Activated naive CD4-positive, alpha-beta T cell treated with anti-CD3 and anti-CD28 coated beads, Interleukin-2, amount 50 U/mL, for 16 hours (primary cell): ENCODE results near the gene NPHP4.

ENCODE experiments used
- DNase-seq: peaks from one replicate; pipeline ENCODE4 v3.0.0-alpha.2; 2020

Gene NPHP4

GRCh38 chr1:5948681-5949005 lies 43.6 kb downstream of the NPHP4 start:
- no peak for DNase-seq

GRCh38 chr1:5947978-5948680 lies 44.1 kb downstream of the NPHP4 start:
- no peak for DNase-seq

GRCh38 chr1:5947071-5947821 lies 45.0 kb downstream of the NPHP4 start:
- no peak for DNase-seq

GRCh38 chr1:5945445-5945844 lies 46.8 kb downstream of the NPHP4 start:
- no peak for DNase-seq

GRCh38 chr1:5944843-5945167 lies 47.4 kb downstream of the NPHP4 start:
- DNase-seq = no peak

GRCh38 chr1:5944154-5944842 lies 47.9 kb downstream of the NPHP4 start:
- no peak for DNase-seq

- no peak for DNase-seq
Measured at GRCh38 chr1:5943343-5944124, 48.7 kb downstream of the NPHP4 start.

- no peak for DNase-seq
Measured at GRCh38 chr1:5941671-5942070, 50.6 kb downstream of the NPHP4 start.

- no peak for DNase-seq
Measured at GRCh38 chr1:5940723-5941407, 51.4 kb downstream of the NPHP4 start.

- no peak for DNase-seq
Measured at GRCh38 chr1:5939271-5940170, 52.7 kb downstream of the NPHP4 start.

- DNase-seq = no peak
Measured at GRCh38 chr1:5938101-5938646, 54.1 kb downstream of the NPHP4 start.

GRCh38 chr1:5937373-5937857 lies 54.8 kb downstream of the NPHP4 start:
- DNase-seq = no peak

GRCh38 chr1:5936621-5937372 lies 55.4 kb downstream of the NPHP4 start:
- no peak for DNase-seq

GRCh38 chr1:5936126-5936525 lies 56.1 kb downstream of the NPHP4 start:
- DNase-seq = no peak

- DNase-seq = no peak
Measured at GRCh38 chr1:5935026-5935425, 57.2 kb downstream of the NPHP4 start.

GRCh38 chr1:5934058-5934884 lies 58.0 kb downstream of the NPHP4 start:
- no peak for DNase-seq

- no peak for DNase-seq
Measured at GRCh38 chr1:5933676-5934057, 58.6 kb downstream of the NPHP4 start.

- DNase-seq = no peak
Measured at GRCh38 chr1:5933050-5933449, 59.2 kb downstream of the NPHP4 start.

- DNase-seq = no peak
Measured at GRCh38 chr1:5928714-5929400, 63.4 kb downstream of the NPHP4 start.
